HG02938 (cell line): ENCODE data around the gene MED13L.
"Not testable (repeated sequence)": the region's sequence is repeated elsewhere in the genome, so short reads cannot be mapped to it uniquely, and the experiment has no call there.

Experiments used
- ATAC-seq: cut with Tn5 transposase; IDR thresholded peaks from one replicate; pipeline ENCODE4 v1.9.1; 2021; ENCODE audit warnings: mild to moderate bottlenecking, moderate library complexity; ENCODE audit not compliant: unreplicated experiment

MED13L gene

DNA sequence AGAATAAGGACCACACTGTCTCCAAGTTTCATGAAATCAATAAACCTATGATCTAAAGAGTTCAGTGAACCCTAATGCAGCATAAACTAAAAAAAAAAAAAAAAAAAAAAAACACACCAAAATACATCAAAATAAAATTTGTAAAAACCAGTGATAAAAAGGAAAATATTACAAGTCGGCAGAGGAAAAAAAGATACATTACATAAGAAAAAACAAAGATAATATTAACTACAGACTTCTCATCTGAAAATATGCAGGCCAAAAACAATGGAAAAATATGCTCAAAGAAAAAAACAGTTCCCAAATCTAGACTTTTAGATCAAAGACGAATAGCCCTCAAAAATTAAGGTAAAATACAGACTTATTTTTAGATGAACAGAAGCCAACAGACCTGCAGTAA lies 27.6 kb downstream of the MED13L start:
- ATAC-seq: no peak

DNA sequence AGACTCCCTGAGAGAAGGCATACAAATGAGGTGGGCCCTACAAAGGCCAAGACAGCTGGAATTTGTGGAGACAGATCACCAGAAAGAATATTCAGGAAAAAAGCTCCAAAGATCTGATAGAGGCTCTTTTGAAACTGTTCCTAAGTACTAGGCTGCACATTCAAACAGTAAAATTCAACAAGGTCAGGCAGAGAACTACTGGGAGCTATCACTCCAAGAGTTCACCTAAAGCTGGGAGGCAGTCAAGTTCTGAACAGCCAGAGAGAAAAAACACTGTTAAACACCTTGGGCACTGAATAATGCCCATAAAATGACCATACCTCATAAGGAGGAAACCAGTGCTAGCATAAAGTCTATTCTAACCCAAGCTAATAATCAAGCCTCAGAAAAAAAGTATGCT lies 28.6 kb downstream of the MED13L start:
- ATAC-seq: no peak

DNA sequence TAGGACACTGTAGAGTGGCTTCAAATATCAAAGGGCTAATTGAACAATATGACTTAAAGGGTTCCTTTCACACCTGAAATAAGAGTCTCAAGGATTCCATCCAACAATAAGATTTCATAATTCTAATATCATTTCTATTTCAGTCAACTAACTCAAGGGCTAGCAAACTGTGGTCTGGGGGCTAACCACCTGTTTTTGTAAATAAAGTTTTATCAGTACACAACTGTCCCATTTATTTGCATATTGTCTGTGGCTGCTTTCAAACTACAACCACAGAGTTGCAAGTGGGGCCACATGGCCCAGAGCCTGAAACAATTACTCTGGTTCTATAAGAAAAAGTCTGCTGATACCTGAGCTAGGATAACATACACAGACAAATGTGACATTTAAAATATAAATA lies 29.1 kb downstream of the MED13L start:
- ATAC-seq: no peak

DNA sequence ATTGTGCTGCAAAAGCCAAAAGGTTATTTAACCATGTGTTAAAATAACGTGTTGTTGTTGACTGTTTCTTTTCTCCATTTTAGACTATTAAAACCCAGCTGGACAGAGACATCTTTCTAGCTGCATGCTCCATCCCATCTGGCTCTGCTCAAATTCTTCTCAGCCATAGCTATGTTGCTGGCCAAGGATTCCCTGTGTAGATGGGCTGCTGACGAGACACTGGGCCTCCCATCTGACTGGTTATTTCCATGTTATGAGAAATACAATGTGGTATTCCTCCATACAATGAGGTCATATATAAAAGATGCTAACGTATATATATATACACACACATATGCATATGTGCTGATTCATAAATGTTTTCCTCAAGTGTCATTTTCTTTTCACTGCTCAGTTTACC lies 30.1 kb downstream of the MED13L start:
- no peak for ATAC-seq

DNA sequence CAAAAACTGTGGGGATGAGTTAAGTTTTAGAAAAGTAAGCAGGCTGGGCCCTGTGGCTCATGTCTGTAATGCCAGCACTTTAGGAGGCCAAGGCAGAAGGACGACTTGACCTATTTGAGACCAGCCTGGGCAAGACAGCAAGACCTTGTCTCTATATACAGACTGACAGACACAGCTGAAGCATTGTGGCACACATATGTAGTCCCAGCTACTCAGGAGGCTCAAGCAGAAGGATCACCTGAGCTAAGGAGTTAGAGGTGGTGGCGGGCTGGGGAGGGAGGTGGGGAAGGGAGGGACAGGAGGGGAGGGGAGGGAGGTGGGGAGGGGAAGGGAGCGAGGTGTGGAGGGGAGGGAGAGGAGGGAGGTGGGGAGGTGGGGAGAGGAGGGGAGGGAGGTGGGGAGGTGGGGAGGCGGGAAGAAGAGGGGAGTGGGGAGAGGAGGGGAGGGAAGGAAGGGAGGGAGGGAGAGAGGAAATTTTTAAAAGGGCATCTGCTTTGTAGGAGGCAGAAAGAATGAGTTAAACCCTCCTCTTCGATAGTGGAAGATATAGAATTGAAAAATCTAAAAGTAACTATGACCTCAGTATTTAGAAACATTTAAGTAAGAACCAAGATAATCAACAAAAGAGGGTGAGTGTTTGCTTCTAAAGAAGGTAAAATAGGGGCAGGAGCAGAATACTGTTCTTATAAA lies 30.9 kb downstream of the MED13L start:
- ATAC-seq: no peak

DNA sequence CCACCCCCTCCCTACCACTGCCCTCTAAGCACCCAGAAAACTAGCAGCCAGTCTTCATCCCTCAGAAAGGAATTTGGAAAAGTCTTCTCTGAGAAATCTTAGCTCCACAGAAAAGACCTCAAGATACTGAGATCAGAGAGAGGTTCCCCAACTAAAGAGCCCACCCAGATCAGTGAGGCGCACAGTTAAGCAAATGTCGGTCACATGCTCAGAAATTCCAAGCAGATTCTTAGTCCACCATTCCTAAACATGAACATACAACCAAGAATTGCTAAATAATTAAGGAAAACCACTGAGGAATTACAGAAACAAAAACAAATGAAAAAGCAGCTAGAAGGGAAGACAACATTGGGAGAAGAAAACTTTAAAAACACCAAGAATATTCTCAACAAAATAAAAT lies 32.3 kb downstream of the MED13L start:
- ATAC-seq: no peak

DNA sequence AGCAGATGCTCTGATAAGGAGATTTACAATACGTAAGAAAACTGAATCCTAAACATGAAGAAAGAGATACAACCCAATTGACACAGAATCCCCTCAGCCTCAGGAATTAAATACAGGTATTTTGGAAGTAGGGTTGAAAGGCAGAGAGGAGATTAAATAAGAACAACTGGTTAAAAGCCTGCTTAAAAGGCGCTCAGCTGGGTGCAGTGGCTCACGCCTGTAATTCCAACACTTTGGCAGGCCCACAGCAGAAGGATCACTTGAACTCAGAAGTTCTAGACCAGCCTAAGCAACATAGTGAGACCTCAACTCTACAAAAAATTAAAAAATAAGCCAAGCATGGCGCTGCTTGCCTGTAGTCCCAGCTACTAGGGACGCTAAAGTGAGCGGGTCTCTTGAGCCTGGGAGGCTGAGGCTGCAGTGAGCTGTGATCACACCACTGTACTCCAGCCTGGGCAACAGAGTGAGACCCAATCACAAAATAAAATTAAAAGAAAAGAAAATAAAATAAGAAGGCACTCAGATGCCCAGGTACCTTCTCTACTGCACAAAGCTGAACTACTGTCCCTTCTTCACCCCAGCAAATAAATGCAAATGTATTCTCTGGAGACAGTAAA lies 32.9 kb downstream of the MED13L start:
- ATAC-seq: no peak

DNA sequence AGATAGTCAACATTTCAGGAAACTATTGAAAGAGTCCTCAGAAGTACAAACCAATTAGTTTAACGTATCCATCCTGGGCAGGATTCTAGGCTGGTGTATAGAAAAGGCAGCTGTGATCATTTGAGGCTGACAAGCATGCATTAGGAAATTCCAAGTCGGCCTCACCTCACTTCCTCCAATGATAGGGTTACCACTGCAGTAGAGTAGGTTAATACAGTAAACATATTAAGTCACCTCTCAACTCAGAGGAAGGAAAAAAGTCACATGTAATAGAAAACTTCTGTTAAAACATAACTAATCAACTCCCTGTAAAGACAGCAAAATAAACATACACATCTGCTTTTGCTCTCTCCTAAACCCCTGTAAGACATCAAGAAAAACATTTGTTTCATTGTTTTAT lies 33.5 kb downstream of the MED13L start:
- no peak for ATAC-seq

DNA sequence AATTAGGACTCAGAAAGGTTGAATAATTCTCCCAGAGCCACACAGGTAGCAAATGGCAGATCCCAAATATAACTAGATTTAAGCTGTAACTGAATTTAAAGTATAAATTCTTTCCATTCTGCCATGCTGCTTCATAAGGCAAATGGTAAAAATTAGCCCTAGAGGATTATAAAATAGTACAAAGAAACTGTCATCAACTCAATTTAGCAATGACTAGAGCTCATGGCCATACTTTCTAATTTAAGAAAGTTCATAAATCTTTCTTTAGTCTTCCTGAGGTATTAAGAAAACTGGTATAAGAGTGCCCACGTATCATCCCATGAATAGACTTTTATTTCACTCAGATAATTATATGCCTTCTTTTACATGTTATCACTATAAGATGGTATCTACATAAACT lies 34.8 kb downstream of the MED13L start:
- no peak for ATAC-seq

DNA sequence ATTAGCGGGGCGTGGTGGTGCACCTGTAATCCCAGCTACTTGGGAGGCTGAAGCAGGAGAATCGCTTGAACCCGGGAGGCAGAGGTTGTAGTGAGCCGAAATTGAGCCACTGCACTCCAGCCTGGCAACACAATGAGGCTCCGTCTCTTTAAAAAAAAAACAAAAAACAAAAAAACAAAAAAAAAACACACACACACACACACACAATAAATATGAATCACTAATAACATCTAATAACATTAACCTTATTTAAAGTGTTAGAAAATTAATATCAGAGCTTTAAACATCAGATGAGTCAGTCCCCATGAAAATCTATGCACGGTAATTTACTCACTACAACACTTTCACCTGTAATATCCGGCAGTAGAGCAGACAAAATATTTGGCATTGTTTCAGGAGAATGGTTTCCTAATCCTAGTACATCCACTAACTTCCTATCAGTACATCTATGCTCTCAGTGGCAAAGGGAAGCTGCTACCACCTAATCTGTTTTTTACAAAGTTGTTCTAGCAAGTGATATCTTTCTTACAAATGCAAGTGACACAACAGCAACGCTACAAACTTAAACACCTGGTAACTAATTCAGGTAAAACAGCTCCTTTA lies 36.2 kb downstream of the MED13L start:
- no peak for ATAC-seq

DNA sequence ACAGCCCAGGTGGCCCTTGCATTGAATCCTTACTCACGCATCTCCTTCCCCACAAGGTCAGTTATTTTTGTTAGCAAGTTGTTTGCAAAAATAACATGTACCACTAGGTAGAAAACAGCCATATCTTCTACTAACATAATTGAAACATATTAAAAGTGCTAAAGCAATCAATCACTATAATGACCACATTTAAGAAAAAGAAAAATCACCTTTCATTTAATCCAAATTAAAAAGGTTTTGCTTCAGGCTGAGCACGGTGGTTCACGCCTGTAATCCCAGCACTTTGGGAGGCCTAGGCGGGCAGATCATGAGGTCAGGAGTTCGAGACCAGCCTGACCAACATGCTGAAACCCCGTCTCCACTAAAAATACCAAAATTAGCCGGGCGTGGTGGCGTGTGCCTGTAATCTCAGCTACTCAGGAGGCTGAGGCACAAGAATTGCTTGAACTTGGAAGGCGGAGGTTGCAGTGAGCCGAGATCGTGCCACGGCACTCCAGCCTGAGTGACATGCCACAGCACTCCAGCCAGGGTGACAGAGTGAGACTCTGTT lies 38.8 kb downstream of the MED13L start:
- not testable (repeated sequence) for ATAC-seq

DNA sequence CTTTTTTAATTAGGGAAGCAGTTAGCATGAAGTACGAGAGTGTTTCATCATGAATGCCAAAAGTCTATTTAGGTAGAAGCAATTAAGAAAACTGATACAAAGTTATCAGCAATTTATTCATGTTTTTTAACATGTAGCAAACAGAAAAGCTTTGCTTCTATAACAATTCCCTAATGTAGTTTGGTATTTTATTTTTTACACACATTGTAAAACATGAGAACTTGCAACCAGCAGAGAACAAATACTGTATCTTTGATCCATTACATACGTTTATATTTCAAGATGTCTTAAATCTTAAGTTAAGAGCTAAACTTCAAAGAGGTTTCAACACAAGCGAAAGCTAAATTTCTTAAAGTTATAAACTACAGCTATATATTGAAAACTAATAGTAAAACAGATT lies 39.3 kb downstream of the MED13L start:
- no peak for ATAC-seq

DNA sequence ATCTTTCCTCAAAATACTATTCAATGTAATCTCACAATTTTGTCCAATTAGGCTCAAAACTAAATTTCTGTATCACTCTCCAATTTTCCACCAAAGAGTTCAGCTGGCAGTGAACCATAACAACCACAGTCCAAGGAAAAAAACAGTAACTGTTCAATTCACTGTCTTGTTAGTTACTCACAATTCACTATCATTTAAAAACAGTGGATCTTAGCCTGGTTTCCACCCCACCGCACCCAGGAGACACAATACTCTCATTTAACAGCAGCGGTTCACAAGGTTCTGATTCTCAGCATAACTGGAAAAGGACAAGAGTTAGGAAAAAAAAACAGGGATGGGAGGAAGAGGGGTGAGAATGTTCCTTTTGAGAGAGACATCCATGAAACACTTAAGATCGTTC lies 40.5 kb downstream of the MED13L start:
- no peak for ATAC-seq

DNA sequence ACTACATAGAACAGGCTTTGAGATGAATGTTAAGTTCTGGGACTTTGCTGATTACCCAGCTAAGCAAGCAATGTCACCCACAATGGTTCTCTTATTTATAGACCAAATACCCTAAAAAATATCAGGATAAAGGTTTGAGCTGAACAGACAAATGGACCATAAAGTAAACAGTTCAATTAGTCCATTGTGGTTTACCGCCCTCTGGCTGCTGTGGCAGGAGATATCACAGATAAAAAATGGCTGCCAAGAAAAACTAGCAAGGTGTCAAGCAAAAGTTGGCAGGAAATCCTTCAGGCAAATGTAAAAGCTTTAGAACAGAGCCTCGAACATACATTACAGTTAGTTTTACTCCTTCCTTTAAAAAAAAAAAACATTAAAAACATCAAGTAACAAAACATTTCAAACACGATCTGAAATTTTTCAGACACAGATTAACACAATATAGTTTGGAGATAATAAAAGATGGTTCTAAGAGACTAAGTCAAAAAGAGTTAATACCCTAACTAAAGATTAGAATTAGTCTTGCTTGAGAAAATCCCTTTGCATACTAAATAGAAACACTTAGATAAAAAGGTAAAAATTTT lies 41.3 kb downstream of the MED13L start:
- ATAC-seq: no peak

DNA sequence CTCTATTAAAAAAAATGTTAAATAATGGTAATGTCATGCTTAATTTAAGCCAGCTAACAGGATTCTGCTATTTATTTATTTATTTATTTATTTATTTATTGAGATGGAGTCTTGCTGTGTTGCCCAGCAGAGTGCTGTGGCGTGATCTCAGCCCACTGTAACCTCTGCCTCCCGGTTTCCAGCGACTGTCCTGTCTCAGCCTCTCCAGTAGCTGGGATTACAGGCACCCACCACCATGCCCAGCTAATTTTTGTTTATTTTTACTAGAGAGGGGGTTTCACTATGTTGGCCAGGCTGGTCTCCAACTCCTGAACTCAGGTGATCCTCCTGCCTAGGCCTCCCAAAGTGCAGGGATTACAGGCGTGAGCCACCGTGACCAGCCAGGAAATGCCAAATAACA lies 43.3 kb downstream of the MED13L start:
- not testable (repeated sequence) for ATAC-seq

DNA sequence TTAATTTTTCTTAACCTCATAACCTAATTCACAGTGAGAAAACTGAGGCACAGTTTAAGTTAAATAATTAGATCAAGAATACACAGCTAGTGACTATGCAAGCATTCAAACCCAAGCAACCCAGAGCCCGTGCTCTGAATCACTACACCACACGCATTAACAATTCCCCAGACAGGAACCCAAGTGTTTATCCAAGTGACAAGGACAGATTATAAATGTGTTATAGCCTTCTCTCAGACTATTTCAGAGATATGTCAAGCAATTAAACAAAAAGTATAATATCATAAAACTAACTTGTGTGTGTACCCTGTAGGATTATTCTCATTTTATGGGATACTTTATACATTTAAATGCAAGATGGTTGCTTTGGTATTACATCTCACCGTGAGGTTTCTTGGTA lies 43.8 kb downstream of the MED13L start:
- no peak for ATAC-seq

DNA sequence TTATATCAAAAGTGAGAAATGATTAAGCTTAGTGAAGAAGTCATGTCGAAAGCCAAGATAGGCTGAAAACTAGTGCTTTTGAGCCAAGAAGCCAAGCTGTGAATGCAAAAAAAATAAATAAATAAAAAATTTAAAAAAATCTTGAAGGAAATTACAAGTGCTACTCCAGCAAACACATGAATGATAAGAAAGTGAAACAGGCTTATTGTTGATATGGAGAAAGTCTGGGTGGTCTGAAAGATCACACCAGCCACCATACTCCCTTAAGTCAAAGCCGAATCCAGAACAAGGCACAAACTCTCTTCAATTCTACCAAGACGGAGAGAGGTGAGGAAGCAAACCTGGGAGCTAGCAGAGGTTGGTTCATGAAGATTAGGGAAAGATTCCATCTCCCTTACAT lies 49.7 kb downstream of the MED13L start:
- no peak for ATAC-seq

DNA sequence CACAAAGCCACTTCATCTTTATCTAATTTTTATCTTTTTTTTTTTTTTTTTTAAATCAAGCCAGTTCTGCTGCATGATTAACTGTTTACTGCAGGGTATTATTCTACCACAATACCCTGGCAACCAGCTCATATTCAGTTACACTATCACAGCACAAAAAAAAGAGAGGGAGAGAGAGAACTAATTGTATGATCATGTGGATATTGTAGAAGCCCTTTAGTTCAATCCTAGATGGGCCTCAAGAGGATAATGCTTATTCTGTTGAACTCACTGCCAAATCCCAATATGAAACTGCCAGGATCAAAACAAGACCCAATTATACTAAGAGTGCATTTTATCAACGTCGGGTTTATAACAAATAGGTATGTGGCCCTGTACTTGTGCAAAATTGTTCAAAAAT lies 51.5 kb downstream of the MED13L start:
- no peak for ATAC-seq

DNA sequence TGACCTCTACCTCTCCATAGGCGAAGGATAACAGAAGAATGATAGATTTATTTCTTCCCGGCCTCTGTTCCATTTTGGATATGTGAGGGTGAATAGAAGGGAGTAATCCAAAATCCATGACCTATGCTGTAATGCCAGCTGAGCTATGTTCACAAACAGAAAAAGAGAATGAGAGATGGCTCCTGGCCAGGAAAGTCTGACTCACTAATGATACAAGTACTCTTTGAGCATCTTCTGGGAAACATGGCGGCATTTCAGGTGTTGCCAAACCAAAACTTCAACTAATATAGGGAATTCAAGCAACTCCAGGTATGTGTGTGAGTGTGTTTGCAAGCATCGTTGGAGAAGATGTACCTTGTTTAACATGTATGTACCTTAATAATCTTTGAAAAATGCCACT lies 55.1 kb downstream of the MED13L start:
- no peak for ATAC-seq

DNA sequence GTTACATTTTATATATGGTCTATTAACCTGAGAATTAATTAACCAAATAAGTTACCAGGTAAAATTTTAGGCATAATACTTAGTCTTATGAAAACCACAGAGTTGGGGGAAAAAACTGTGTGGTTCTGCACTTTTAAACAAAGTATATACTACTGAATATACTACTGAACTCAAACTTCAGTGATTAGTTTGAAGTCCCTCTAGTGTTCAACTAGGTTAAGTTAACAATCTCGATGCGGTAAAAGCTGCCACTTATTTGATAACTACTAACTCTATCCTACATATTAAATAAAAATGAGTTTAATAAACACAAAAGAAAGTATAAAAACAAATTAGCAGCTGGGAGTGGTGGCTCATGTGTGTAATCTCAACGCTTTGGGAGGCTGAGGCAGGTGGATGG lies 56.7 kb downstream of the MED13L start:
- no peak for ATAC-seq

DNA sequence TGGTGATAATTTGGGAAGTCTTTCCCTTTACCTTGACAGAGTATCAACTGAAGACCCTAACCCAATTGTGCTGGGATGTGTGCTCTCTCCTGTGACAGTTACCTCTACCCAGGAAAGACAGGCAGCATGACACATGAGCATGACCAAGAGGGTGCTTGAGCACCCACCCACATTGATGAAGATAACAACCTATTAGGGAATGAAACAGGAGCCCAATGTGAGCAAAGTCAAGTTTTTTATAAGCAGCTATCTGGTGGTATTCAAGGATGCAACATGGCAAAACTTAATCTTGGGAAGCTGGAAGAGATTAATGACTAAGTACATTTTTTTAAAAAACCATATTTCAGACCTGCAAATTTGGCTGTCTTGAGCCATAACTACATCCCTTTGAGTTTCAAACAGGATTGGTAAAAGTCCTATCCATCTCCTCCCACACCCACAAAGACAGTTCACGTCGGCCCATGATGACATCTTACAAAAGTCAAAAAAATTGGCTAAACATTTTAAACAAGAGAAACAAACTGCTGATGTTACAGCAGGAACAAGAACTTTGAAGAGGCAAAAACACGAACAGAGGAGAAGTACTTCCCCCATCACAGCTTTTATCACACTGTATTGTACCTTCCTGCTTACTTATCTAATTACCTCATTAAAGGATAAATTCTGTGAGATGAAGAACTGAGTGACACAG lies 60.3 kb downstream of the MED13L start:
- ATAC-seq: no peak
